Measurements from ENCODE around the gene DOCK7. TPM values are rescaled to one million over a fixed set of nuclear protein-coding genes. Genes with fewer than 3 reads are reported as not detected.

Gene DOCK7
- total RNA-seq, 1 donor from 2014 or later: 40.6 TPM

GRCh38 chr1:62407398-62408009 lies 280.7 kb downstream of the DOCK7 start:
- TF ChIP-seq CTCF (IDR thresholded peaks at IDR 0.05; ENCODE audit: insufficient read depth, low read length, poor library complexity, severe bottlenecking): peak; percentile 58
- no peak for DNase-seq (ENCODE audit: low read depth)

DNA sequence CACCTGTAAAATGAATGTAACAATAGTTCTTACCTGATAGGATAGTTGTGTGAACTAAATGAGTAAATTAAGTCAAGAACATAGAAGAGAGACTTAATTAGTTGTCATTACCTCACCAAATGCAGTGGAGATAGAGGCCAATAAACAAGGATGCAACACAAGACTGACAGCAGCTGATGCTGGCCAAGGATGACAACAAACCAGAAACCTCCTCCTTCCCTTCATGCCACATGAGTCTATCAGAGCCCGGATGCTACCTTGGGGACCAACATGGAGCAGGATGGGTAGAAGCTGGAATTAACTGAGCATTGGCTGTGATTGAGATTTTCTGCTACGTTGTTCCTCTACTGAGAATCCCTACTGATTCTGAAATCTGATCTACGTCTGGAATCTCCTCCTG lies 281.6 kb downstream of the DOCK7 start:
- Histone ChIP-seq H3K36me3 (ENCODE audit: control insufficient read depth, insufficient read depth, low read length) (no peaks in the 10 kb centered on the region), H3K27me3 (ENCODE audit: control insufficient read depth, insufficient read depth, low read length) (no peaks in the 10 kb centered on the region), H3K4me3 (ENCODE audit: low read depth, low read length) (no peak overlapping the region)
- no peak for TF ChIP-seq CTCF (IDR thresholded peaks at IDR 0.05; ENCODE audit: insufficient read depth, low read length, poor library complexity, severe bottlenecking)
- no peak for DNase-seq (ENCODE audit: low read depth)

More at GRCh38 chr1:62407398-62408009, 280.7 kb downstream of the DOCK7 start:
- H3K36me3 ChIP-seq (ENCODE audit: control insufficient read depth, insufficient read depth, low read length): no peaks in the 10 kb centered on the region
- no peak overlapping the region for H3K4me3 ChIP-seq (ENCODE audit: low read depth, low read length)
- H3K27me3 ChIP-seq (ENCODE audit: control insufficient read depth, insufficient read depth, low read length): no peaks in the 10 kb centered on the region

DNA sequence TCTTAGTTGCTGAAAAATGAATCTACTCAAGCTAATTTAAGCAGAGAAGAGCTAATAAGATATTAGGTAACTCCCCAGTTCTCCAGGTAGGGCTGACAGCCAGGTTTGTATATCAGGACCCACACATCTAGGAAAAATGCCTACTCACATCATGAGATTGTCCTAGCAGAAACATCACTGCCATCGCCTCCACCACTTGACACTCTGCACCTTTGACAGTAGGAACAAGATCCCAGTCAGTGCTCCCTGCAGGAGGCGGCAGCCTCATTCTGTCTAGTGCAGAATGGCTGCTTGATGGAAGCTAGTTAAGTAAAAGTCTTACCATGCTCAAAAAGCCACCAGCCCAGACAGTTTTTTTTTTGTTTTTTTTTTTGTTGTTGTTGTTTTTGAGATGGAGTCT lies 282.9 kb downstream of the DOCK7 start:
- no peak for TF ChIP-seq CTCF (IDR thresholded peaks at IDR 0.05; ENCODE audit: insufficient read depth, low read length, poor library complexity, severe bottlenecking)
- no peaks in the 10 kb centered on the region for H3K36me3 ChIP-seq (ENCODE audit: control insufficient read depth, insufficient read depth, low read length)
- no peaks in the 10 kb centered on the region for H3K27me3 ChIP-seq (ENCODE audit: control insufficient read depth, insufficient read depth, low read length)
- no peak overlapping the region for H3K4me3 ChIP-seq (ENCODE audit: low read depth, low read length)
- DNase-seq (ENCODE audit: low read depth): no peak

Other genes starting within 250 kb of the DOCK7 start
- gene ANGPTL3, start 90.9 kb downstream of the DOCK7 start, total RNA-seq: not detected in 2 replicates
- gene ATG4C, start 95.7 kb upstream of the DOCK7 start, total RNA-seq: 5.1 and 5.6 TPM in 2 replicates

All from kidney epithelial cell (primary cell).